Prostate gland (tissue), 2 donors: ENCODE results near the gene PFKP. TPM values are rescaled to one million over a fixed set of nuclear protein-coding genes. Genes with fewer than 3 reads are reported as not detected.
A peak's percentile ranks its signal among the peaks of the same experiment; 100 is the strongest.

Experiments used
- DNase-seq: peaks from one replicate; pipeline ENCODE4 v3.0.0-alpha.2; 2019; ENCODE audit warnings: low spot score
- H3K27ac ChIP-seq, 2 donors: fragments of 200-600 bp; sonication (generic); 2 replicates each; pipeline ENCODE4 v1.5.1; 2017 to 2019
- H3K27me3 ChIP-seq: fragments of 200-600 bp; sonication (generic); replicated peaks from 2 replicates; pipeline ENCODE4 v1.5.1; 2019; ENCODE audit not compliant: insufficient read depth
- H3K36me3 ChIP-seq, 2 donors: fragments of 200-600 bp; sonication (generic); 1 replicate in 1 of 2; 2 replicates in 1 of 2; pipeline versions ENCODE4 v1.5.1 to v1.8.1; 2017 to 2019
- H3K4me1 ChIP-seq: fragments of 200-600 bp; sonication (generic); replicated peaks from 2 replicates; pipeline ENCODE4 v1.5.1; 2019
- H3K4me3 ChIP-seq, 2 donors: fragments of 200-600 bp; sonication (generic); 2 replicates each; pipeline ENCODE4 v1.5.1; 2017 to 2019
- H3K9me3 ChIP-seq: fragments of 200-600 bp; sonication (generic); 2 replicates; pipeline ENCODE4 v1.5.1; 2017
- CTCF ChIP-seq, 4 experiments: fragments of 200-600 bp in 2 of 4; fragments of 450-650 bp in 2 of 4; sonication (generic) in 2 of 4; IDR thresholded peaks; 1 replicate in 3 of 4; 2 replicates in 1 of 4; pipeline ENCODE4 v1.5.1; 2016 to 2019; ENCODE audit warnings: antibody characterized with exemption in 4 of 4, mild to moderate bottlenecking in 2 of 4, moderate library complexity in 2 of 4
- POLR2A ChIP-seq: fragments of 450-650 bp; IDR thresholded peaks from one replicate; pipeline ENCODE4 v1.6.1; 2016; ENCODE audit warnings: antibody characterized with exemption, mild to moderate bottlenecking
- POLR2AphosphoS5 ChIP-seq: sonication (generic); formaldehyde crosslinking; IDR thresholded peaks from one replicate; pipeline ENCODE4 v1.6.1; 2017; ENCODE audit warnings: antibody characterized with exemption
- WGBS: methylation state at CpG from one replicate; pipeline ENCODE4 v1.1.5; 2018; 5-methylcytosine and 5-hydroxymethylcytosine counted together
- intact Hi-C: fragments of 100-400 bp; cut with DNase I; formaldehyde crosslinking; loops from one replicate; pipeline ENCODE4 v1.14.2; 2022
- total RNA-seq, 2 donors: library from RNA; depleted of rRNA; stranded (reverse); fragments of >200 nt; gene quantifications; one replicate each; pipeline ENCODE4 v1.1.0, GENCODE V29; 2016

The PFKP gene
- 10 to 100 TPM; 35.1 to 86.9 TPM for total RNA-seq

DNA sequence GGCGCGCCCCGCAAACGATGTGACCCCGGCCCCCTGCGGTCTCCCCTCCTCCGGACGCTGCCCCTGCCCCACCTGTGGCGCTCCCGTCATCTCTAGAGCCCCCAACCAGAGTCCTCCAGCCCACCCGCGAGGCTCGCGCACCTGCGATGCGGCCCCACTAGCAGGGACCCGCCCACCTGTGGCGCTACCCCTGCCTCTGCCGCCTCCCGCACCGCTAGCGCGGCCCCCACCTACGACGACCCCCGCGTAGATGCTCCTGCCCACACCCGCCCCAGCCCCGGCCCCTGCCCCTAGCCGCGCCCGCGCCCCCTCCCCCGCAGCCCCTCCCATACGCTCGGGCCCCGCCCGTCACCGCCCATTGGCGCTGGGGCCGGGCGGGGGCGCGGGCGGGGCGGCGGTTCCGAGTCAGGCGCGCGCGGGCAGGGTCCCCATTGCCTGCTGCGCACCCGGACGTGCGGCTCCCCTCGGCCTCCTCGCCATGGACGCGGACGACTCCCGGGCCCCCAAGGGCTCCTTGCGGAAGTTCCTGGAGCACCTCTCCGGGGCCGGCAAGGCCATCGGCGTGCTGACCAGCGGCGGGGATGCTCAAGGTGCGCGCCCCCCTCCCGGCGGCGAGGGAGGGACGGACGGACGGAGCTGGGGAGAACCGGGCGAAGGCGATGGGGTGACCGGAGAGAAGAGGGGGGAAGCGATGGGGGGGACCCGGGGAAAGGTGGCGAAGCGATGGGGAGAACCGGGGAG is at the start of gene PFKP:
PFKP (plus strand) TSS at position 431 of the 741 bp plus-strand sequence; CDS start at position 479, 48 bp downstream.
- TF ChIP-seq CTCF (IDR thresholded peaks at IDR 0.05) = no peak
- TF ChIP-seq POLR2A = peak; percentile 92
- peak; percentile 38 for TF ChIP-seq POLR2AphosphoS5
- Histone ChIP-seq H3K27ac (peak within 1 kb of the TSS; percentile 59 to 70), H3K36me3 (no peaks in the 10 kb centered on the region), H3K9me3 (no peaks in the 10 kb centered on the region), H3K4me1 (peaks cover 3% of the 10 kb centered on the region), H3K27me3 (no peaks in the 10 kb centered on the region), H3K4me3 (peak within 1 kb of the TSS; percentile 52 to 72)
- intact Hi-C loops = loop anchor here (2.0 to 5.0 kb wide), 2 partner anchors 18 to 105 kb away; partner anchors contain the start of gene PITRM1
- WGBS = 0% methylated on average over 51 of the region's 86 CpGs
- DNase-seq = peak; percentile 53

DNA sequence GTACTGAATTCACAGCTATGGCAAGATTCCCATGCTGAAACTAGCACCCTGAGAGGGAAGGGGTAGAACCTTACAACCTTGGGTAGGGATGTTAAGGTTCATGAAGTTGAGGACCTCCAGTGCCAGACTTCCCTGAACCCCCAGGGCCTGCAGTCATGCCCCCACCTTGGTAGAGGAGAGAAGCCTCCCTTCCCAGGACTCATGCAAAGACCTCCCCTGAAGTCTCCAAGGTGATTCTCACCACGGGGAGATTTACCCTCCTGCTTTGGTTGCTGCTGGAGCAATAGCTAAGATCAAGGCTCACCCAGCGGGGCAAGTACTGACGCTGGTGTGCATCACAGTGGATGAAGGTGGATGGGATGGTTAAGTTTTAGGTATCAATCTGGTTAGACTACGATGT is 49.1 kb upstream of the PFKP start:
- Histone ChIP-seq H3K4me1 (no peaks in the 10 kb centered on the region), H3K9me3 (no peaks in the 10 kb centered on the region), H3K36me3 (no peaks in the 10 kb centered on the region), H3K27me3 (no peaks in the 10 kb centered on the region), H3K4me3 (no peak overlapping the region), H3K27ac (no peak overlapping the region)
- TF ChIP-seq POLR2A (no peak), POLR2AphosphoS5 (no peak), CTCF (IDR thresholded peaks at IDR 0.05) (no peak)
- 97% methylated on average over 4 of the region's 4 CpGs for WGBS
- DNase-seq = no peak
- intact Hi-C loops = no loop called here

GRCh38 chr10:3020311-3020710 is 47.0 kb upstream of the PFKP start:
- 90% methylated on average over 15 of the region's 15 CpGs for WGBS
- H3K27me3 ChIP-seq = no peaks in the 10 kb centered on the region
- intact Hi-C loops = no loop called here
- peaks cover 3% of the 10 kb centered on the region for H3K4me1 ChIP-seq
- no peak for DNase-seq
- H3K27ac ChIP-seq = no peak overlapping the region
- no peaks in the 10 kb centered on the region for H3K9me3 ChIP-seq
- TF ChIP-seq CTCF (IDR thresholded peaks at IDR 0.05) (no peak), POLR2AphosphoS5 (no peak), POLR2A (no peak)
- no peaks in the 10 kb centered on the region for H3K36me3 ChIP-seq
- no peak overlapping the region for H3K4me3 ChIP-seq

- TF ChIP-seq CTCF (IDR thresholded peaks at IDR 0.05) = no peak
- intact Hi-C loops = no loop called here
- WGBS = 96% methylated on average over 19 of the region's 19 CpGs
These were observed 46.5 kb upstream of the PFKP start for GRCh38 chr10:3020881-3021280.

GRCh38 chr10:3022027-3022426 is 45.3 kb upstream of the PFKP start:
- Histone ChIP-seq H3K4me3 (no peak overlapping the region), H3K9me3 (no peaks in the 10 kb centered on the region), H3K36me3 (no peaks in the 10 kb centered on the region), H3K27me3 (no peaks in the 10 kb centered on the region), H3K4me1 (peaks cover 3% of the 10 kb centered on the region), H3K27ac (no peak overlapping the region)
- DNase-seq = no peak
- WGBS = 61% methylated on average over 3 of the region's 3 CpGs
- intact Hi-C loops = no loop called here
- TF ChIP-seq CTCF (IDR thresholded peaks at IDR 0.05) = no peak
- no peak for TF ChIP-seq POLR2AphosphoS5
- no peak for TF ChIP-seq POLR2A

More at GRCh38 chr10:3020881-3021280, 46.5 kb upstream of the PFKP start:
- no peak overlapping the region for H3K4me3 ChIP-seq
- H3K27me3 ChIP-seq = no peaks in the 10 kb centered on the region
- H3K4me1 ChIP-seq = peaks cover 3% of the 10 kb centered on the region
- no peaks in the 10 kb centered on the region for H3K36me3 ChIP-seq
- H3K27ac ChIP-seq = no peak overlapping the region
- H3K9me3 ChIP-seq = no peaks in the 10 kb centered on the region
- no peak for DNase-seq
